ENCODE results near the gene CEMIP.

CEMIP gene

GRCh38 chr15:80985981-80986380, 206.8 kb downstream of the CEMIP start:
- no peak overlapping the region for H3K4me3 ChIP-seq (ENCODE audit: low read depth, low read length)
- in situ Hi-C loops (cut with HindIII; ENCODE audit: low pct_ligation_motif_present, low sequenced_read_pairs), result no loop called here
- no peaks in the 10 kb centered on the region for H3K36me3 ChIP-seq (replicated peaks)
- H3K27me3 ChIP-seq (replicated peaks), result no peaks in the 10 kb centered on the region
- no peak overlapping the region for H3K27ac ChIP-seq
- no peak for TF ChIP-seq CTCF (IDR thresholded peaks at IDR 0.05; ENCODE audit: low read depth, low read length, missing control alignments)
- no peak for DNase-seq

- no peak for TF ChIP-seq CTCF (IDR thresholded peaks at IDR 0.05; ENCODE audit: low read depth, low read length, missing control alignments)
- in situ Hi-C loops (cut with HindIII; ENCODE audit: low pct_ligation_motif_present, low sequenced_read_pairs), result no loop called here
- H3K4me3 ChIP-seq (ENCODE audit: low read depth, low read length), result no peak overlapping the region
- H3K27me3 ChIP-seq (replicated peaks), result no peaks in the 10 kb centered on the region
- H3K27ac ChIP-seq, result no peak overlapping the region
- H3K36me3 ChIP-seq (replicated peaks), result no peaks in the 10 kb centered on the region
- DNase-seq, result no peak
Observed at GRCh38 chr15:80986487-80986886, 207.3 kb downstream of the CEMIP start.

GRCh38 chr15:80988148-80988796, 209.1 kb downstream of the CEMIP start:
- Histone ChIP-seq H3K4me3 (ENCODE audit: low read depth, low read length) (peak overlapping the region; percentile 92), H3K36me3 (replicated peaks) (no peaks in the 10 kb centered on the region), H3K27me3 (replicated peaks) (no peaks in the 10 kb centered on the region), H3K27ac (no peak overlapping the region)
- DNase-seq, result no peak
- TF ChIP-seq CTCF (IDR thresholded peaks at IDR 0.05; ENCODE audit: low read depth, low read length, missing control alignments), result no peak
- in situ Hi-C loops (cut with HindIII; ENCODE audit: low pct_ligation_motif_present, low sequenced_read_pairs), result no loop called here

- DNase-seq, result no peak
- Histone ChIP-seq H3K36me3 (replicated peaks) (no peaks in the 10 kb centered on the region), H3K27ac (peak overlapping the region; percentile 75), H3K27me3 (replicated peaks) (no peaks in the 10 kb centered on the region), H3K4me3 (ENCODE audit: low read depth, low read length) (peak overlapping the region; percentile 92)
- in situ Hi-C loops (cut with HindIII; ENCODE audit: low pct_ligation_motif_present, low sequenced_read_pairs), result no loop called here
- TF ChIP-seq CTCF (IDR thresholded peaks at IDR 0.05; ENCODE audit: low read depth, low read length, missing control alignments), result no peak
Observed at GRCh38 chr15:80989081-80989517, 209.9 kb downstream of the CEMIP start.

- in situ Hi-C loops (cut with HindIII; ENCODE audit: low pct_ligation_motif_present, low sequenced_read_pairs), result no loop called here
- TF ChIP-seq CTCF (IDR thresholded peaks at IDR 0.05; ENCODE audit: low read depth, low read length, missing control alignments), result no peak
Observed at GRCh38 chr15:80989518-80990478, 210.6 kb downstream of the CEMIP start, which contains the start of gene MESD. Gene MESD (minus strand): TSS chr15:80989819. CDS start chr15:80989791, 28 bp downstream.

More at GRCh38 chr15:80989518-80990478, 210.6 kb downstream of the CEMIP start, which contains the start of gene MESD:
- DNase-seq, result peak; percentile 93
- Histone ChIP-seq H3K27ac (peak within 1 kb of the TSS; percentile 76), H3K4me3 (ENCODE audit: low read depth, low read length) (peak within 1 kb of the TSS; percentile 92), H3K36me3 (replicated peaks) (no peaks in the 10 kb centered on the region), H3K27me3 (replicated peaks) (no peaks in the 10 kb centered on the region)
